Choroid plexus epithelial cell (primary cell): ENCODE measurements around the gene PTGR3.

Experiments
- DNase-seq: peaks from one replicate; pipeline ENCODE4 v3.0.0-alpha.2; 2010; ENCODE audit warnings: low read depth
- H3K4me3 ChIP-seq: 2 replicates; pipeline ENCODE4 v1.5.1; 2011; ENCODE audit warnings: low read depth, mild to moderate bottlenecking, control low read depth, low read length, moderate library complexity
- CTCF ChIP-seq: conservative IDR thresholded peaks from 2 replicates; pipeline ENCODE4 v1.5.1; 2011; ENCODE audit warnings: low read depth, mild to moderate bottlenecking, control low read depth, inconsistent platforms, low read length, moderate library complexity

PTGR3 gene

GRCh38 chr18:75221397-75221796, 12.5 kb upstream of the PTGR3 start:
- H3K4me3 ChIP-seq = no peak overlapping the region
- DNase-seq = no peak
- no peak for TF ChIP-seq CTCF

GRCh38 chr18:75220551-75221355, 11.8 kb upstream of the PTGR3 start:
- no peak for TF ChIP-seq CTCF
- H3K4me3 ChIP-seq = no peak overlapping the region
- DNase-seq = no peak

GRCh38 chr18:75219745-75220375, 10.9 kb upstream of the PTGR3 start:
- TF ChIP-seq CTCF = no peak
- no peak overlapping the region for H3K4me3 ChIP-seq
- DNase-seq = no peak

- no peak overlapping the region for H3K4me3 ChIP-seq
- no peak for TF ChIP-seq CTCF
- no peak for DNase-seq
Measured at GRCh38 chr18:75218065-75218923, 9.4 kb upstream of the PTGR3 start.

GRCh38 chr18:75216911-75217689, 8.2 kb upstream of the PTGR3 start:
- no peak for TF ChIP-seq CTCF
- H3K4me3 ChIP-seq = no peak overlapping the region
- DNase-seq = no peak

- no peak overlapping the region for H3K4me3 ChIP-seq
- no peak for DNase-seq
- no peak for TF ChIP-seq CTCF
Measured at GRCh38 chr18:75216212-75216910, 7.4 kb upstream of the PTGR3 start.
